CD4-positive, alpha-beta T cell treated with Interleukin-17A for 4 hours (primary cell): ENCODE measurements around the gene TBX1.
"Not testable (repeated sequence)": the region's sequence is repeated elsewhere in the genome, so short reads cannot be mapped to it uniquely, and the experiment has no call there.

ENCODE experiments used
- DNase-seq: peaks from one replicate; pipeline ENCODE4 v3.0.0-alpha.2; 2020; ENCODE audit warnings: mixed read lengths

Gene TBX1

GRCh38 chr22:19785461-19786263, 25.1 kb downstream of the TBX1 start:
- no peak for DNase-seq

- no peak for DNase-seq
Measured at GRCh38 chr22:19786264-19786585, 25.6 kb downstream of the TBX1 start.

- DNase-seq = no peak
Measured at GRCh38 chr22:19786959-19787848, 26.6 kb downstream of the TBX1 start.

GRCh38 chr22:19787849-19788141, 27.2 kb downstream of the TBX1 start:
- DNase-seq = no peak

GRCh38 chr22:19788661-19789225, 28.2 kb downstream of the TBX1 start:
- no peak for DNase-seq

- DNase-seq = no peak
Measured at GRCh38 chr22:19789406-19789805, 28.8 kb downstream of the TBX1 start.

GRCh38 chr22:19789828-19790227, 29.2 kb downstream of the TBX1 start:
- no peak for DNase-seq

- DNase-seq = no peak
Measured at GRCh38 chr22:19791243-19791642, 30.7 kb downstream of the TBX1 start.

- DNase-seq = no peak
Measured at GRCh38 chr22:19791894-19792293, 31.3 kb downstream of the TBX1 start.

- not testable (repeated sequence) for DNase-seq
Measured at GRCh38 chr22:19792383-19792896, 31.9 kb downstream of the TBX1 start.

GRCh38 chr22:19793161-19793560, 32.6 kb downstream of the TBX1 start:
- DNase-seq = no peak

- DNase-seq = no peak
Measured at GRCh38 chr22:19793661-19794310, 33.2 kb downstream of the TBX1 start.

GRCh38 chr22:19795617-19796008, 35.0 kb downstream of the TBX1 start:
- no peak for DNase-seq

- DNase-seq = no peak
Measured at GRCh38 chr22:19796160-19796559, 35.6 kb downstream of the TBX1 start.

- no peak for DNase-seq
Measured at GRCh38 chr22:19797086-19798002, 36.8 kb downstream of the TBX1 start.

- DNase-seq = no peak
Measured at GRCh38 chr22:19798003-19798665, 37.6 kb downstream of the TBX1 start.

- no peak for DNase-seq
Measured at GRCh38 chr22:19798891-19799293, 38.3 kb downstream of the TBX1 start.

GRCh38 chr22:19799322-19800190, 39.0 kb downstream of the TBX1 start:
- DNase-seq = no peak

- no peak for DNase-seq
Measured at GRCh38 chr22:19800306-19800705, 39.7 kb downstream of the TBX1 start.

GRCh38 chr22:19800761-19801244, 40.2 kb downstream of the TBX1 start:
- no peak for DNase-seq
